ENCODE measurements around the gene RPS6KA5.
"Not testable (repeated sequence)": the region's sequence is repeated elsewhere in the genome, so short reads cannot be mapped to it uniquely, and the experiment has no call there.

RPS6KA5 gene

GRCh38 chr14:90827919-90828610 is 232.4 kb downstream of the RPS6KA5 start:
- peak; percentile 77 for DNase-seq

GRCh38 chr14:90823542-90823941 is 236.9 kb downstream of the RPS6KA5 start:
- not testable (repeated sequence) for DNase-seq

- no peak for DNase-seq
Observed at GRCh38 chr14:90820958-90821357, 239.5 kb downstream of the RPS6KA5 start.

- no peak for DNase-seq
Observed at GRCh38 chr14:90819734-90820393, 240.6 kb downstream of the RPS6KA5 start.

- DNase-seq, result no peak
Observed at GRCh38 chr14:90818715-90819114, 241.7 kb downstream of the RPS6KA5 start.

- no peak for DNase-seq
Observed at GRCh38 chr14:90816681-90817436, 243.6 kb downstream of the RPS6KA5 start.

GRCh38 chr14:90815822-90816662 is 244.4 kb downstream of the RPS6KA5 start, which contains the start of gene TTC7B:
Gene TTC7B, minus strand, starts transcription at chr14:90816430. Its CDS starts 135 bp downstream, at chr14:90816295.
- DNase-seq, result no peak

GRCh38 chr14:90815572-90815821 is 244.9 kb downstream of the RPS6KA5 start:
- no peak for DNase-seq

- no peak for DNase-seq
Observed at GRCh38 chr14:90814806-90815571, 245.5 kb downstream of the RPS6KA5 start.

GRCh38 chr14:90813442-90813841 is 247.0 kb downstream of the RPS6KA5 start:
- DNase-seq, result no peak

GRCh38 chr14:90812109-90812508 is 248.3 kb downstream of the RPS6KA5 start:
- no peak for DNase-seq

- peak; percentile 81 for DNase-seq
Observed at GRCh38 chr14:90811641-90812040, 248.8 kb downstream of the RPS6KA5 start.

- DNase-seq, result peak; percentile 98
Observed at GRCh38 chr14:90810806-90811205, 249.6 kb downstream of the RPS6KA5 start.

- DNase-seq, result no peak
Observed at GRCh38 chr14:90809530-90810312, 250.7 kb downstream of the RPS6KA5 start.

- no peak for DNase-seq
Observed at GRCh38 chr14:90808759-90809529, 251.5 kb downstream of the RPS6KA5 start.

GRCh38 chr14:90807060-90807459 is 253.4 kb downstream of the RPS6KA5 start:
- DNase-seq, result no peak

GRCh38 chr14:90805662-90806540 is 254.5 kb downstream of the RPS6KA5 start:
- no peak for DNase-seq

GRCh38 chr14:90805084-90805391 is 255.4 kb downstream of the RPS6KA5 start:
- no peak for DNase-seq

- DNase-seq, result no peak
Observed at GRCh38 chr14:90804292-90805083, 256.0 kb downstream of the RPS6KA5 start.
